NCI-H2171 treated with DMSO at 0.1 percent for 48 hours (cell line): ENCODE results near the gene CDY1.
"Not testable (repeated sequence)": the region's sequence is repeated elsewhere in the genome, so short reads cannot be mapped to it uniquely, and the experiment has no call there.

Experiments
- DNase-seq: peaks from one replicate; lab custom pipeline; 2025; lab: John Stamatoyannopoulos, UW

Gene CDY1, protein sequence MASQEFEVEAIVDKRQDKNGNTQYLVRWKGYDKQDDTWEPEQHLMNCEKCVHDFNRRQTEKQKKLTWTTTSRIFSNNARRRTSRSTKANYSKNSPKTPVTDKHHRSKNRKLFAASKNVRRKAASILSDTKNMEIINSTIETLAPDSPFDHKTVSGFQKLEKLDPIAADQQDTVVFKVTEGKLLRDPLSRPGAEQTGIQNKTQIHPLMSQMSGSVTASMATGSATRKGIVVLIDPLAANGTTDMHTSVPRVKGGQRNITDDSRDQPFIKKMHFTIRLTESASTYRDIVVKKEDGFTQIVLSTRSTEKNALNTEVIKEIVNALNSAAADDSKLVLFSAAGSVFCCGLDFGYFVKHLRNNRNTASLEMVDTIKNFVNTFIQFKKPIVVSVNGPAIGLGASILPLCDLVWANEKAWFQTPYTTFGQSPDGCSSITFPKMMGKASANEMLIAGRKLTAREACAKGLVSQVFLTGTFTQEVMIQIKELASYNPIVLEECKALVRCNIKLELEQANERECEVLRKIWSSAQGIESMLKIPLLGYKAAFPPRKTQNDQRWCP

DNA sequence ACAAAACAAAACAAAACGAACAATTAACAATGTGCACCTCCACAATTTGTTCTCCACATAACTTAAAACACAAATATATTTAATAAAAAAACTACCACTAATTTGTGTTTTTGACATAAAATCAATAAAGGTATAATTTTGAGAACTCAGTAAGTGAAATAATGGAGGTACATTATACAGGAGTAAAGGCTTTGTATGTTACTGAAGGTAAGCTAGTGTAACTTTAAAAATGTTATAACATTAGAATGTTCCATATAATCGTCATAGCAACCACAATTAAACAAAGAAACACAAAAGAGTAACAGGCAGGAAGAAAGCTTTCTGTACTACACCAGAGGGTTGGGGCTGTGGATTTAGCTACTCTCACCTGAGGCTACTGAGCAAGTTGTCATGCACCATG, at the start of gene CDY1:
CDY1 (plus strand) TSS at position 301 of the 400 bp plus-strand sequence. CDS start 326 bp downstream, outside the sequence.
- DNase-seq, result not testable (repeated sequence)

DNA sequence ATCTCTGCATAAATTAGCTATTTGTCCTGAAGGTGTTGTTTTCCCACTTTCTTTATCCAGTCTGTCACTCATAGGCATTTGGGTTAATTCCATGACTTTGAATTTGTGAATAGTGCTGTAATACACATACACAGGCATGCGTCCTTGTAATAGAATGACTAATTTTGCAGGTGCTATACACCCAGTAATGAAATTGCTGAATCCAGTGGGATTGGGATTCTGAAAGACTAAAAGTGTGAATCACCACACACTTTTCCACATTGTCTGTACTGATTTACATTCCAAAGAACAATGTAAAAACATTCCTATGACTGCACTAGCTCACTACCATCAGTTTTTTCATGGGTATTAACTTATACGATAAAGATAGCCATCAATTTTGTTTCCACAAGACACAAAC, 28.6 kb upstream of the CDY1 start:
- DNase-seq, result not testable (repeated sequence)

DNA sequence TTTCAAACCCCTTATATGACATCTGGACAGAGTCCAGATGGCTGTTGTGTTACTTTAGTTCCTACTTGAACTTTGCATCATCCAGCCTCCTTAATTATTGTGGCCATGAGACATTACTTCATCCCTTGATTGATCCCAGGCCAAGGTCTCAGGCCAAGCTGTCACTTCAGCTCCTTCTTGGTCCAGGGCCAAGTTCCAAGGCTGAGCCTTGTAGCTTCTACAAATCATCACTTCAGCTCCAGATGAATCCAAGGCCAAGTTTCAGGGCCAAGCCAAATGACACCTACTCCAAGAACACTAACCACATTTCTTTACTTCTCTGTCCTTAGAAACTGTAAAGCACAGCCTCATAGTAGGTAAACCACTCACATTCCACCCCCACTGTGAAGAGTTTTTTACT, 1.7 kb upstream of the CDY1 start:
- not testable (repeated sequence) for DNase-seq

DNA sequence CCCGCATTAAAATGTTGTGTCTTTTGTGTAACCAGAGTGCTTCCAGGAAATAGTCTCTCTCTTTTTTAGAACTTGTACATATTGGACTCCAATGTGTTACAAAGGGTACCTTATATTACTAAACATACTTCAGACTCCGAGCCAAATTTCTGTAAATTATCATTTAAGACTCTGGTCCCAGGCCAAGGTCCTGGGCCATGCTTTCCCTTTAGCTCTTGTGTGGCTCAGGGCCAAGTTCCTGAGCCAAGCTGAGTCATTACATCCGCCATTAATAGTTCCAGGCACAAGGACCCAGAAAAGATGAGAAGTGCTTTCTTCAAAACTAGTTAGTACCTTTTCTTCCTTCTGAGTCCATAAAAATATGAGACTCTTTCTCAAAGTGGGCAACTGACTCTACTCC, 4.6 kb downstream of the CDY1 start:
- not testable (repeated sequence) for DNase-seq

DNA sequence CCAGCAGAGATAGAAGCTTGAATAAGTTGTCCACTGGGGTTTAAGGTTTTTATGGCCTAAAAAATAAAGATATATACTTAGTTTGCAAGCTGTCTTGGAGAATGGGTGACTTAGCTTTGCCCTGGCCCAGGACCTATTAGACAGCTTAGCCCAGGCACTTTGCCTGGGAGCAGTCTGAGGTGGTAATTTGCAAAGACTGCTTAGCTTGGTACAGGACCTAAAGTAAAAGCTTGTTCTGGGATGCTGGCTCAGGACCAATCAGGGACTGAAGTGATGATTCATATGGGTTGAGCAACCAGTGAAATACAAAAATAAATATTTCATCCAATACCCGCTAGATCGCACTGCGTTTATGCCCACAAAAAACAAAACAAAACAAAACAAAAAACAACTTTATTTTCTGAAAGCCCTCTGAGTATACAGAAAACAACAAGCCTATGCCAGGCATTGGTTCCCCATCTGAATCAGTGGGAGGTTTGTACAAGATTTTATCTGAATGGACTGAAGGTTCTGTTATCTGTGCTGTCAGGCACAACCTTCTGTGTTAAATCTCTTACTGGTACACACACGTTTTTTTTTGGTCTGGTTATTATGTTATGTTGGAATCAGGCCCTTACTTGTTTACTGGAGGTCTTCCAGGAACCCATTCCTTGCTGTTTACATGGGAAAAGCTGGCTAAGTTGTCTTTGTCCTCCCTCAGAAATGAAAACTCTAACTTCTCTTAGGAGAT, 8.6 kb downstream of the CDY1 start:
- not testable (repeated sequence) for DNase-seq

DNA sequence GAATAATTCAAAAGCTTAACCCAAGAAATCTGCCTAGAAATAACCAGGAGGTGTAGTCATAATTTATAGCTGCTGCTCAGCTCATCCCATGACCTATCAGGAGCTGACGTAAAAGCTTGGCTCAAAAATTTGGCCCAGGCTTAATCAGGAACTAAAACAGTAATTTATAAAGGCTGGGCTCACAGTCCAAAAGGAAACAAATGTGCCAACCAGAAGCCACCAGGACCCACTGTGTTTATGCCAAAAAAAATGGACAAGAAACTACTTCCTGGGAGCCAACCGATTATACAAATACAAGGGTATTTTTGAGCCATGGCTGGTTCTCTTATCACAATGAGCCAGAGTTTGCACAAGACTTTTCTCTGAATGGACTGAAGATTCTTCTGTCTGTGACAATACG, 17.9 kb downstream of the CDY1 start:
- DNase-seq, result not testable (repeated sequence)

DNA sequence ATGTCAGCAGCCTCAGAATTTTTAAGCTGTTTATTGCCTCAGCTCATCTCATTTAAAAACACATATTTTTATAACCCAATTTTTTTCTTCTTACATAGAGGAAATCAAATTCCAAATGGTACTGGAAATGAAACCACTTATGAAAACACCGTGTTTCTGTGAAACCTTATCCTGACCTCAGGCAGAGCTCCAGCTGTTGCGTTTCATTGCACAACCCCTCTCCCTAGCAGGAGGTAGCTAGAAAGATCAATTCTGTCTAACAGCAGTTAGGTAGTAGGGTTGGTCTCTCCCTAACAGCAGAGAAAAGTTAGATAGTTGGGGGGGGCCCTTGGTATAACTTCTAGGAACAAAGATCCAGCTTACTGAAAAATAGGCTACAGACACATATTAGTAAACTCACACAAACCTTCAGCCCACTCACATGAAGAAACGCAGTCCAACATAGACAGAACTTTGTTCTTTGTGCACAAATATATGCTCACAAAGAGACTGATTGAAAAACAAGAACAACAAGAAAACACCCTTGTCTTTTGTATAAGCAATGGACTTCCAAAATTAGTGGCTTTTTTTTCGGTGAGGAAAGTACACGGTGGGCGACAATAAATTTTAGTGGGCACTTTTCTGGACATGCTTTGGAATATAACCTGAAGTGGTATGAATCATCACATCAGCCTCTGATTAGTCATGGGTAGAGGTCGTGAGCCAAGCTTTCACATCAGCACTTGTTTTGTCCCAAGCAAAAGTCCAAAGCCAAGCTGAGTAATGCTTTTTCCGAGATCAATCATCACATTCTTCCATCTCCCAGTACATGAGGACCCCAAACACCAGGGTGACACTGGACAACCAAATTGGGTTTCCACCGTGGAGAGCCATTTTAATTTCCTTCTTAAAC, 21.4 kb downstream of the CDY1 start:
- not testable (repeated sequence) for DNase-seq
